CD14-positive monocyte (primary cell): ENCODE results near the gene NDUFA12. TPM values are rescaled to one million over a fixed set of nuclear protein-coding genes. Genes with fewer than 3 reads are reported as not detected.

Experiments used
- DNase-seq, 3 donors: peaks; one replicate each; pipeline ENCODE4 v3.0.0-alpha.2; 2011 to 2022
- H2AFZ ChIP-seq: 2 replicates; pipeline ENCODE4 v1.6.0; 2012; ENCODE audit warnings: mild to moderate bottlenecking, low read depth, low read length, inconsistent platforms; ENCODE audit not compliant: insufficient read depth, poor library complexity, severe bottlenecking
- H3K27ac ChIP-seq, 2 donors: 1 replicate in 1 of 2; 2 replicates in 1 of 2; pipeline ENCODE4 v1.5.1; 2012 to 2013; ENCODE audit warnings: low read length in 2 of 2, control low read depth in 1 of 2, inconsistent platforms in 1 of 2, low read depth in 1 of 2, mild to moderate bottlenecking in 1 of 2
- H3K27me3 ChIP-seq, 2 donors: one replicate each; pipeline versions ENCODE4 v1.6.0 to v1.6.1; 2011 to 2013; ENCODE audit warnings: low read length in 2 of 2; ENCODE audit not compliant: control insufficient read depth in 2 of 2, insufficient read depth in 2 of 2
- H3K36me3 ChIP-seq, 2 donors: replicated peaks in 1 of 2; 1 replicate in 1 of 2; 2 replicates in 1 of 2; pipeline versions ENCODE4 v1.5.1 to v1.6.1; 2012 to 2013; ENCODE audit warnings: low read length in 2 of 2, control low read depth in 1 of 2, inconsistent platforms in 1 of 2, mild to moderate bottlenecking in 1 of 2; ENCODE audit not compliant: insufficient read depth in 2 of 2, control insufficient read depth in 1 of 2
- H3K4me1 ChIP-seq, 2 donors: 1 replicate in 1 of 2; 2 replicates in 1 of 2; pipeline versions ENCODE4 v1.5.1 to v1.6.1; 2012 to 2013; ENCODE audit warnings: low read length in 2 of 2, control low read depth in 1 of 2, inconsistent platforms in 1 of 2, mild to moderate bottlenecking in 1 of 2, moderate library complexity in 1 of 2; ENCODE audit not compliant: insufficient read depth in 2 of 2, control insufficient read depth in 1 of 2
- H3K4me2 ChIP-seq: replicated peaks from 2 replicates; pipeline ENCODE3; 2012; ENCODE audit warnings: low read length, moderate library complexity, mild to moderate bottlenecking; ENCODE audit not compliant: poor library complexity, severe bottlenecking; ENCODE audit errors: extremely low read depth
- H3K4me3 ChIP-seq, 3 experiments: fragments of 200-600 bp in 1 of 3; sonication (generic) in 1 of 3; replicated peaks in 1 of 3; 1 replicate in 2 of 3; 2 replicates in 1 of 3; pipeline ENCODE4 v1.5.1; 2011 to 2013; ENCODE audit warnings: low read length in 3 of 3, mild to moderate bottlenecking in 3 of 3, control low read depth in 2 of 3, low read depth in 2 of 3, inconsistent platforms in 1 of 3, moderate library complexity in 1 of 3
- H3K79me2 ChIP-seq: 2 replicates; pipeline ENCODE4 v1.6.0; 2012; ENCODE audit warnings: mild to moderate bottlenecking, control low read depth, inconsistent platforms, low read length, moderate library complexity; ENCODE audit not compliant: insufficient read depth
- H3K9ac ChIP-seq: 2 replicates; pipeline ENCODE4 v1.6.0; 2017; ENCODE audit warnings: low read length, mild to moderate bottlenecking; ENCODE audit not compliant: insufficient read depth, poor library complexity, severe bottlenecking
- H3K9me3 ChIP-seq, 2 donors: replicated peaks in 1 of 2; 1 replicate in 1 of 2; 2 replicates in 1 of 2; pipeline versions ENCODE4 v1.5.1 to v1.6.1; 2012 to 2013; ENCODE audit warnings: low read length in 2 of 2, control low read depth in 1 of 2; ENCODE audit not compliant: control insufficient read depth in 1 of 2, insufficient read depth in 1 of 2
- H4K20me1 ChIP-seq: 2 replicates; pipeline ENCODE4 v1.6.0; 2012; ENCODE audit warnings: mild to moderate bottlenecking, low read length, control low read depth, moderate library complexity; ENCODE audit not compliant: insufficient read depth
- H3K27ac Mint-ChIP-seq, 7 donors: one replicate each; pipeline ENCODE4 v1.8.0; 2020; ENCODE audit warnings: mild to moderate bottlenecking in 7 of 7, mixed read lengths in 7 of 7, moderate library complexity in 6 of 7, inconsistent platforms in 2 of 7
- H3K27me3 Mint-ChIP-seq, 3 donors: one replicate each; pipeline ENCODE4 v1.8.0; 2021 to 2022; ENCODE audit warnings: low read depth in 3 of 3, mild to moderate bottlenecking in 3 of 3, mixed read lengths in 3 of 3, moderate library complexity in 3 of 3, inconsistent platforms in 1 of 3
- H3K36me3 Mint-ChIP-seq, 2 donors: one replicate each; pipeline ENCODE4 v1.8.0; 2020; ENCODE audit warnings: mixed read lengths in 2 of 2, inconsistent platforms in 1 of 2, mild to moderate bottlenecking in 1 of 2
- H3K4me1 Mint-ChIP-seq: one replicate; pipeline ENCODE4 v1.8.0; 2020; ENCODE audit warnings: mild to moderate bottlenecking, mixed read lengths
- H3K4me3 Mint-ChIP-seq, 2 donors: one replicate each; pipeline ENCODE4 v1.8.0; 2020; ENCODE audit warnings: mild to moderate bottlenecking in 2 of 2, mixed read lengths in 2 of 2, moderate library complexity in 1 of 2
- H3K9me3 Mint-ChIP-seq, 7 donors: one replicate each; pipeline ENCODE4 v1.8.0; 2020 to 2022; ENCODE audit warnings: mixed read lengths in 7 of 7, mild to moderate bottlenecking in 6 of 7, moderate library complexity in 6 of 7, inconsistent platforms in 2 of 7
- CTCF ChIP-seq: fragments of 200-600 bp; IDR thresholded peaks from one replicate; pipeline ENCODE4 v1.8.0; 2022; ENCODE audit warnings: antibody characterized with exemption, mild to moderate bottlenecking
- intact Hi-C, 2 donors: fragments of 100-400 bp; cut with micrococcal nuclease; formaldehyde crosslinking; loops; one replicate each; pipeline versions ENCODE4 v1.15.0 to v1.15.1; 2023
- polyA plus RNA-seq, 3 donors: library from polyadenylated mRNA; depleted of rRNA in 1 of 3; unstranded in 2 of 3; stranded (reverse) in 1 of 3; fragments of 300-500 nt in 2 of 3; fragments of >200 nt in 1 of 3; fragmentation: Illumina TruSeq in 2 of 3; gene quantifications; 1 replicate in 2 of 3; 2 replicates in 1 of 3; pipeline ENCODE4 v1.2.3, GENCODE V29; 2012 to 2021

The NDUFA12 gene
- polyA plus RNA-seq, 3 donors, result 105 to 302 (median 286) TPM

- TF ChIP-seq CTCF, result no peak
- Mint-ChIP-seq H3K9me3 (no peaks in the 10 kb centered on the region), H3K27ac (no peak overlapping the region), H3K4me3 (no peak overlapping the region), H3K36me3 (no peaks in the 10 kb centered on the region), H3K4me1 (peaks cover 3% of the 10 kb centered on the region), H3K27me3 (peaks cover 0 to 5% (median 2%) of the 10 kb centered on the region in 3 donors)
- no peak overlapping the region for H3K27ac ChIP-seq
- no peaks in the 10 kb centered on the region for H3K9me3 ChIP-seq
- no peaks in the 10 kb centered on the region for H3K4me1 ChIP-seq
- H3K27me3 ChIP-seq, result no peaks in the 10 kb centered on the region
- no peaks in the 10 kb centered on the region for H3K79me2 ChIP-seq
- H3K36me3 ChIP-seq, result no peaks in the 10 kb centered on the region
- H3K4me3 ChIP-seq, result no peak overlapping the region
- H4K20me1 ChIP-seq, result no peaks in the 10 kb centered on the region
- H2AFZ ChIP-seq, result no peak overlapping the region
- intact Hi-C loops, result no loop called here
- H3K9ac ChIP-seq, result no peak overlapping the region
- H3K4me2 ChIP-seq, result no peak overlapping the region
- DNase-seq, result no peak
Observed at GRCh38 chr12:94961256-94961824, 42.2 kb downstream of the NDUFA12 start.

- H3K27ac Mint-ChIP-seq, result no peak overlapping the region
Observed at GRCh38 chr12:94957006-94957405, 46.5 kb downstream of the NDUFA12 start.

More at GRCh38 chr12:94957006-94957405, 46.5 kb downstream of the NDUFA12 start:
- no peak for TF ChIP-seq CTCF
- Histone ChIP-seq H3K36me3 (no peaks in the 10 kb centered on the region), H3K9me3 (no peaks in the 10 kb centered on the region), H3K9ac (no peak overlapping the region), H3K79me2 (no peaks in the 10 kb centered on the region), H3K4me3 (no peak overlapping the region), H3K27me3 (no peaks in the 10 kb centered on the region), H3K4me2 (no peak overlapping the region), H3K4me1 (no peaks in the 10 kb centered on the region), H3K27ac (no peak overlapping the region), H2AFZ (no peak overlapping the region), H4K20me1 (no peaks in the 10 kb centered on the region)
- Mint-ChIP-seq H3K4me3 (no peak overlapping the region), H3K36me3 (no peaks in the 10 kb centered on the region), H3K4me1 (peaks cover 14% of the 10 kb centered on the region), H3K27me3 (peaks cover 1 to 7% (median 2%) of the 10 kb centered on the region in 3 donors), H3K9me3 (no peaks in the 10 kb centered on the region)
- no peak for DNase-seq
- intact Hi-C loops, result no loop called here
